Body of pancreas (tissue), 4 donors: ENCODE data around the gene ITPRID1.

Experiments used
- POLR2A ChIP-seq, 3 donors: fragments of 450-650 bp; IDR thresholded peaks; one replicate each; pipeline ENCODE4 v1.6.1; 2016; ENCODE audit warnings: antibody characterized with exemption in 3 of 3, mild to moderate bottlenecking in 2 of 3
- TF ChIP-seq, protein P1 (sequence below), 7 experiments: fragments of 450-650 bp in 4 of 7; fragments of 200-600 bp in 3 of 7; sonication (generic) in 3 of 7; IDR thresholded peaks; one replicate each; pipeline ENCODE4 v1.5.1; 2016 to 2019; ENCODE audit warnings: antibody characterized with exemption in 7 of 7

DNA sequence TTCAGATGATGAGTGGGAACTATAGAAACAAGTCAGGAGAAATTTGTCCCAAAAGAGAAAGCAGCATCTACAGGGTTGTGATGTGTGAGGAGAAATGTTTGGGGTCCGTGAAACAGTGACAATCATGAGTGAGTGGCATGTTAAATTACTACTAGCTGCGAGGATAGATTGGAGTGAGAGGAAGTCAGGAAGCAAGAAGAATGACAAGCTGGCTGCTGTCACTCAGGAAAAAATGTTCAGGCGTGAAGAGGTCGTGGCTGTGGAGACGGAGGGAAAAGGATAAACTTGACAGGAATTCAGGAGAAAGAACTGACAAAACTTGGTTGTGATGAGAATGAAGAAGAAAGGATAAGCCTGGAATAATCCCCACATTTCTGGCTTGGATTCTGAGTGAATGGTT is 5.1 kb upstream of the ITPRID1 start:
- TF ChIP-seq, protein P1, sequence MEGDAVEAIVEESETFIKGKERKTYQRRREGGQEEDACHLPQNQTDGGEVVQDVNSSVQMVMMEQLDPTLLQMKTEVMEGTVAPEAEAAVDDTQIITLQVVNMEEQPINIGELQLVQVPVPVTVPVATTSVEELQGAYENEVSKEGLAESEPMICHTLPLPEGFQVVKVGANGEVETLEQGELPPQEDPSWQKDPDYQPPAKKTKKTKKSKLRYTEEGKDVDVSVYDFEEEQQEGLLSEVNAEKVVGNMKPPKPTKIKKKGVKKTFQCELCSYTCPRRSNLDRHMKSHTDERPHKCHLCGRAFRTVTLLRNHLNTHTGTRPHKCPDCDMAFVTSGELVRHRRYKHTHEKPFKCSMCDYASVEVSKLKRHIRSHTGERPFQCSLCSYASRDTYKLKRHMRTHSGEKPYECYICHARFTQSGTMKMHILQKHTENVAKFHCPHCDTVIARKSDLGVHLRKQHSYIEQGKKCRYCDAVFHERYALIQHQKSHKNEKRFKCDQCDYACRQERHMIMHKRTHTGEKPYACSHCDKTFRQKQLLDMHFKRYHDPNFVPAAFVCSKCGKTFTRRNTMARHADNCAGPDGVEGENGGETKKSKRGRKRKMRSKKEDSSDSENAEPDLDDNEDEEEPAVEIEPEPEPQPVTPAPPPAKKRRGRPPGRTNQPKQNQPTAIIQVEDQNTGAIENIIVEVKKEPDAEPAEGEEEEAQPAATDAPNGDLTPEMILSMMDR (IDR thresholded peaks at IDR 0.05): no peak
- TF ChIP-seq POLR2A (IDR thresholded peaks at IDR 0.05): no peak
